Stomach (tissue), 9 donors: ENCODE data around the gene HDHD3. TPM values are rescaled to one million over a fixed set of nuclear protein-coding genes. Genes with fewer than 3 reads are reported as not detected.
"Not testable (repeated sequence)": the region's sequence is repeated elsewhere in the genome, so short reads cannot be mapped to it uniquely, and the experiment has no call there.

Source experiments
- DNase-seq, 2 donors: peaks; one replicate each; pipeline versions ENCODE4 v3.0.0 to v3.0.0-alpha.2; 2013 to 2019
- H3K27ac ChIP-seq, 5 donors: fragments of 200-600 bp in 4 of 5; sonication (generic) in 4 of 5; one replicate each; pipeline ENCODE4 v1.5.1; 2013 to 2019; ENCODE audit warnings: mild to moderate bottlenecking in 1 of 5, moderate library complexity in 1 of 5
- H3K27me3 ChIP-seq, 3 donors: fragments of 200-600 bp; sonication (generic); one replicate each; pipeline ENCODE4 v1.5.1; 2017 to 2019; ENCODE audit warnings: mixed run types in 1 of 3
- H3K36me3 ChIP-seq, 4 donors: fragments of 200-600 bp; sonication (generic); 1 replicate in 3 of 4; 2 replicates in 1 of 4; pipeline ENCODE4 v1.5.1; 2016 to 2019
- H3K4me1 ChIP-seq, 4 donors: fragments of 200-600 bp; sonication (generic); one replicate each; pipeline ENCODE4 v1.5.1; 2016 to 2019
- H3K4me3 ChIP-seq, 4 donors: fragments of 200-600 bp; sonication (generic) in 3 of 4; one replicate each; pipeline ENCODE4 v1.5.1; 2016 to 2019; ENCODE audit warnings: mild to moderate bottlenecking in 1 of 4
- H3K9me3 ChIP-seq, 4 donors: fragments of 200-600 bp; sonication (generic); one replicate each; pipeline ENCODE4 v1.5.1; 2016 to 2019
- EP300 ChIP-seq: sonication (generic); formaldehyde crosslinking; IDR thresholded peaks from one replicate; pipeline ENCODE4 v1.6.1; 2017; ENCODE audit warnings: antibody characterized with exemption
- POLR2A ChIP-seq, 4 donors: fragments of 450-650 bp; IDR thresholded peaks; one replicate each; pipeline ENCODE4 v1.6.1; 2016; ENCODE audit warnings: antibody characterized with exemption in 4 of 4, control low read depth in 2 of 4, mild to moderate bottlenecking in 1 of 4, moderate library complexity in 1 of 4
- POLR2AphosphoS5 ChIP-seq, 3 donors: sonication (generic); formaldehyde crosslinking; IDR thresholded peaks; one replicate each; pipeline ENCODE4 v1.6.1; 2016; ENCODE audit warnings: antibody characterized with exemption in 3 of 3
- WGBS, 5 donors: extraction: QIAGEN DNeasy Blood & Tissue Kit in 3 of 5; methylation state at CpG; one replicate each; pipeline versions ENCODE4 v1.1.5 to v1.1.7; 2013 to 2018; 5-methylcytosine and 5-hydroxymethylcytosine counted together
- intact Hi-C: fragments of 100-400 bp; cut with DNase I; formaldehyde crosslinking; loops from one replicate; pipeline ENCODE4 v1.15.1; 2023; ENCODE audit warnings: low total_unique reads
- polyA plus RNA-seq, 3 donors: library from polyadenylated mRNA; stranded (reverse); fragments of 200-250 nt; gene quantifications; one replicate each; pipeline ENCODE4 v1.2.3, GENCODE V29; 2013
- total RNA-seq, 5 donors: library from RNA; depleted of rRNA; stranded (reverse); fragments of >200 nt; gene quantifications; one replicate each; pipeline versions ENCODE4 v1.1.0 to v1.2.3, GENCODE V29; 2014 to 2016
- TF ChIP-seq, protein P1 (sequence below), 7 experiments: fragments of 450-650 bp in 4 of 7; fragments of 200-600 bp in 3 of 7; sonication (generic) in 3 of 7; IDR thresholded peaks; one replicate each; pipeline ENCODE4 v1.5.1; 2016 to 2019; ENCODE audit warnings: antibody characterized with exemption in 7 of 7, control low read depth in 2 of 7, mild to moderate bottlenecking in 1 of 7
- donor health status: healthy with polysubstance abuse.
- donor health status: Bipolar disorder and iron deficiency.
- donor health status: healthy.

The HDHD3 gene
- total and polyA plus RNA-seq, 8 donors = 41.3 to 120 (median 66.7) TPM

DNA sequence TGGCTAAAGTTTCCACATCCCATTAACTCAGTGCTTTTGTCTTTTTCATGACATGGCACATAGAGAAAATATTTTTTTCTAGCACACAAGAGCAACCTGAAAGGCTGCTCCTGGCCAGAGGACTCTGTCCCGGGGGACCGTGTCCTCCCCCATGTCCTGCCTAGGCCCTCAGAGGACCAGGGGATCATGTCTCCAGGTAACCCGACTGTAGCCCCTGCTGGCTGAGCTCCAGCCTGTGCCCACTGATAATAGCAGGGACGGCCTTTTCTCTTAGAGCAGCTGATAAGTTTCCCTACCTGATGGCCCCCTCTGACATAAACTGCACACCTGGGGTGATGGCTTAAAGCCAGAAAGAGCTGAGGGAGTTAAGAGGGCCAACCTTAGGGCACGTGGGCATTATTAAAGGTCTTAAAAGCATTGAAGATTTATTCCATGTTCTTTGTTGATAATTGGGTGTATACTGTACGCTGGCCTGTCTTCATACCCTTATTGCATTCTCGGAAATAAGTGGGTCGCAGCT, 5.9 kb downstream of the HDHD3 start:
- DNase-seq = peak in 1 of 2 donors; percentile 37
- H3K4me3 ChIP-seq = no peak overlapping the region
- peaks cover 14 to 33% (median 29%) of the 10 kb centered on the region in 4 donors for H3K36me3 ChIP-seq

DNA sequence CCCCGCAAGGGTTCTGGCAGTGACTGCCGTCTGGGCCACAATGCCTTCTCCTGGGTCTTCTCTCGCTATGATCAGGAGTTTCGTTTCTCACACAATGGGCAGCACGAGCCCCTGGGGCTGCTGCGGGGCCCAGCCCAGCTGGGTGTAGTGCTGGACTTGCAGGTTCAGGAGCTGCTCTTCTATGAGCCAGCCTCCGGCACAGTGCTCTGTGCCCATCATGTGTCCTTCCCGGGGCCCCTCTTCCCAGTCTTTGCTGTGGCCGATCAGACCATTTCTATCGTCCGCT, 7.0 kb downstream of the HDHD3 start:
- TF ChIP-seq, protein P1, sequence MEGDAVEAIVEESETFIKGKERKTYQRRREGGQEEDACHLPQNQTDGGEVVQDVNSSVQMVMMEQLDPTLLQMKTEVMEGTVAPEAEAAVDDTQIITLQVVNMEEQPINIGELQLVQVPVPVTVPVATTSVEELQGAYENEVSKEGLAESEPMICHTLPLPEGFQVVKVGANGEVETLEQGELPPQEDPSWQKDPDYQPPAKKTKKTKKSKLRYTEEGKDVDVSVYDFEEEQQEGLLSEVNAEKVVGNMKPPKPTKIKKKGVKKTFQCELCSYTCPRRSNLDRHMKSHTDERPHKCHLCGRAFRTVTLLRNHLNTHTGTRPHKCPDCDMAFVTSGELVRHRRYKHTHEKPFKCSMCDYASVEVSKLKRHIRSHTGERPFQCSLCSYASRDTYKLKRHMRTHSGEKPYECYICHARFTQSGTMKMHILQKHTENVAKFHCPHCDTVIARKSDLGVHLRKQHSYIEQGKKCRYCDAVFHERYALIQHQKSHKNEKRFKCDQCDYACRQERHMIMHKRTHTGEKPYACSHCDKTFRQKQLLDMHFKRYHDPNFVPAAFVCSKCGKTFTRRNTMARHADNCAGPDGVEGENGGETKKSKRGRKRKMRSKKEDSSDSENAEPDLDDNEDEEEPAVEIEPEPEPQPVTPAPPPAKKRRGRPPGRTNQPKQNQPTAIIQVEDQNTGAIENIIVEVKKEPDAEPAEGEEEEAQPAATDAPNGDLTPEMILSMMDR (IDR thresholded peaks at IDR 0.05) = no peak
- no peak for TF ChIP-seq EP300
- no peak for TF ChIP-seq POLR2AphosphoS5 (IDR thresholded peaks at IDR 0.05)
- no peak for TF ChIP-seq POLR2A (IDR thresholded peaks at IDR 0.05)
- Histone ChIP-seq H3K27me3 (no peaks in the 10 kb centered on the region), H3K9me3 (no peaks in the 10 kb centered on the region), H3K4me3 (no peak overlapping the region), H3K4me1 (peaks cover under 1 to 37% (median 32%) of the 10 kb centered on the region in 4 donors), H3K36me3 (peaks cover 14 to 27% (median 24%) of the 10 kb centered on the region in 4 donors), H3K27ac (peak overlapping the region; percentile 56 to 73 (median 60))
- DNase-seq = no peak
- 40 to 72% (median 61%) methylated on average over 10 to 11 of the region's 11 CpGs for WGBS, 5 donors
- intact Hi-C loops = no loop called here

More for the DNA sequence above, 5.9 kb downstream of the HDHD3 start:
- TF ChIP-seq EP300 = no peak
- TF ChIP-seq, protein P1 (IDR thresholded peaks at IDR 0.05) = no peak
- no peak for TF ChIP-seq POLR2AphosphoS5 (IDR thresholded peaks at IDR 0.05)
- no peak for TF ChIP-seq POLR2A (IDR thresholded peaks at IDR 0.05)
- H3K27me3 ChIP-seq = no peaks in the 10 kb centered on the region
- intact Hi-C loops = no loop called here
- no peaks in the 10 kb centered on the region for H3K9me3 ChIP-seq
- WGBS, 5 donors = 48 to 69% (median 57%) methylated on average over 7 to 8 of the region's 8 CpGs
- H3K27ac ChIP-seq = peak overlapping the region in 3 of 5 donors; percentile 11 to 32 (median 18)
- peaks cover 5 to 48% (median 42%) of the 10 kb centered on the region in 4 donors for H3K4me1 ChIP-seq

DNA sequence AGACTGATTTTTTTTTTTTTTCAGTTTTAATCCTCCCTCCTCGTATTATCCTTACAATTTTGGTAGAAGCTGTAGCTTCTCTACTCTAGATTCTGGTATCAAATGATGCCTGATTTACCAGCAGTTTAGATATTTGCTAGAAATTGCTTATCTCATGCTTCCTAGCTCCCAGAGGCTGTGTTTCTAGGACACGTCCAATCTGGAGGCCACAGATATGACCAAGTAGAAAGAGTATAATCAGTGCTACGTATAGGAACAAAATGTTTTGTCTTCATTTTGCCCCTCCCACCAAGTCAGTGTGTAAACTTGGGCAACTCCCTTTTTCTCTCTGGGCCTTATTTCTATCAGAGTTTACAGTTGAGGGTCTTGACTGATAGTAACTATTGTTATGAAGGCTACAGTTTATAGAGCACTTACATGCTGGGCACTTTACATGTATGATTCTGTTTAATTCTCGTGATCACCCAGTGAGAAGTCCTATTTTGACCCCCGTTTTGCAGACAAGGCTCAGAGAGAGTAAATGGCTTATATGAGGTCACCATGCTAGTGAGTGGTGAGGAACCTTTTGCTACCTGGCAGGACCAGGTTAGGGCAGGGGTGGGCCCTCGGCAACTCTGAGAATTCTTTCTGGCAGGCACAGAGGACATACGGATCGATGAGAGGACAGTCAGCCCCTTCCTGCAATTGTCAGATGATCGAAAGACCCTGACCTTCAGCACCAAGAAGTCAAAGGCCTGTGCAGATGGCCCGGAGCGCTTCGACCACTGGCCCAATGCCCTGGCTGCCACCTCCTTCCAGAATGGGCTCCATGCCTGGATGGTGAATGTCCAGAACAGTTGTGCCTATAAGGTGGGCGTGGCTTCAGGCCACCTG, 7.6 kb downstream of the HDHD3 start:
- no peak overlapping the region for H3K4me3 ChIP-seq
- DNase-seq = peak; percentile 58 to 82
- peaks cover 14 to 21% (median 18%) of the 10 kb centered on the region in 4 donors for H3K36me3 ChIP-seq
- H3K27me3 ChIP-seq = no peaks in the 10 kb centered on the region
- peak overlapping the region; percentile 56 to 73 (median 60) for H3K27ac ChIP-seq
- TF ChIP-seq, protein P1 (IDR thresholded peaks at IDR 0.05) = no peak
- TF ChIP-seq EP300 (no peak), POLR2AphosphoS5 (IDR thresholded peaks at IDR 0.05) (no peak), POLR2A (IDR thresholded peaks at IDR 0.05) (no peak)
- 48 to 67% (median 57%) methylated on average over 13 of the region's 13 CpGs for WGBS, 5 donors
- H3K4me1 ChIP-seq = peaks cover 0 to 32% (median 28%) of the 10 kb centered on the region in 4 donors
- H3K9me3 ChIP-seq = no peaks in the 10 kb centered on the region
- intact Hi-C loops = no loop called here

DNA sequence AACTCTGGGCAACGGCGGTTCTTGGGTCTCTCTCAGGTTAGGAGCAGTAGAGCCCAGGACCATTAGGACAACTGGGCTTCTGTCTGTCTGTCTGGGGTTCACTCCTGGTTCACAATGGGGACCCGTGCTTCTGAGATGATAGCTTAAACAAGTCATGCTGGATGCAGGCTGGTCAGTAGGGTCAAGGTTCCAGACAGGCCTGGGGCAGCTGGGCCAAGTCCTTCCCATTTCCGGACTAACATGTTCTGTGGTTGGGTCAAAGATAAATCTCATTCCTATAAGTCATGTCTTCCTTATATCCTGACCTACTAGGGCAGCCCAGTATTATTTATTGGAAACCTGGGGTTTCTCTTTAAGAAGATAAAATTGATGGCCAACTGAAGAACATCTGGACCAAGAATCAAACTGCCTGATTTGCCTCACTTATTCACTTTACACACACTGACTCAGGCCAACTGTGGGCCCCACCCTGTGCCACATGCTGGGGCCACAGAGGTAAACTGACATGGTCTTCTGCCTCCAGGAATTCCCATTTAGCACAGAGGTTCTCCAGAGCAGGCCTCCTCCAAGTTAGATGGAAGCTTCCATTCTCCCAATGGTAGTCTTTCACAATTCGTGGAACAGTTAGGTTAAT, 8.3 kb downstream of the HDHD3 start:
- Histone ChIP-seq H3K4me1 (peaks cover 0 to 28% (median 21%) of the 10 kb centered on the region in 4 donors), H3K27me3 (no peaks in the 10 kb centered on the region), H3K4me3 (no peak overlapping the region), H3K9me3 (no peaks in the 10 kb centered on the region), H3K27ac (peak overlapping the region in 3 of 5 donors; percentile 8 to 73 (median 60)), H3K36me3 (peaks cover 6 to 13% (median 10%) of the 10 kb centered on the region in 4 donors)
- TF ChIP-seq, protein P1 (IDR thresholded peaks at IDR 0.05) = no peak
- TF ChIP-seq POLR2AphosphoS5 (IDR thresholded peaks at IDR 0.05) (no peak), EP300 (no peak), POLR2A (IDR thresholded peaks at IDR 0.05) (no peak)
- intact Hi-C loops = no loop called here
- DNase-seq = no peak
- 78 to 88% (median 85%) methylated on average over 5 of the region's 5 CpGs for WGBS, 5 donors

DNA sequence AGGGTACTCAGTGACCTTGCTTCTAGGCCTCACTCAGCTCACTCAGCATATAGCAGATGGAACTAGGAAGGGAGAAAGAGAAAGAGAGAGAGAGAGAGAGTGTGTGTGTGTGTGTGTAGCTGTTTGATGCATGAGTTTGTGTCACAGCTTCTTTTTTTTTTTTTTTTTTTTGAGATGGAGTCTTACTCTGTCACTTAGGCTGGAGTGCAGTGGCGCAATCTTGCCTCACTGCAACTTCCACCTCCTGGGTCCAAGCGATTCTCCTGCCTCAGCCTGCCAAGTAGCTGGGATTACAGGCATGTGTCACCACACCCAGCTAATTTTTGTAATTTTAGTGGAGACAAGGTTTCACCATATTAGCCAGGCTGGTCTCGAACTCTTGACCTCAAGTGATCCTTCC, 11.1 kb downstream of the HDHD3 start:
- H3K9me3 ChIP-seq, H3K36me3 ChIP-seq, H3K4me3 ChIP-seq, H3K27ac ChIP-seq, H3K27me3 ChIP-seq, intact Hi-C loops, DNase-seq: not testable (repeated sequence)
- H3K4me1 ChIP-seq = peaks cover 0 to 25% (median 12%) of the 10 kb centered on the region in 4 donors
- 79 to 96% (median 90%) methylated on average over 3 of the region's 3 CpGs for WGBS, 5 donors
